NCI-H1694 (cell line): ENCODE data around the gene EXOC6B.

Source experiments
- DNase-seq: peaks from one replicate; lab custom pipeline; 2025; lab: John Stamatoyannopoulos, UW

Gene EXOC6B

DNA sequence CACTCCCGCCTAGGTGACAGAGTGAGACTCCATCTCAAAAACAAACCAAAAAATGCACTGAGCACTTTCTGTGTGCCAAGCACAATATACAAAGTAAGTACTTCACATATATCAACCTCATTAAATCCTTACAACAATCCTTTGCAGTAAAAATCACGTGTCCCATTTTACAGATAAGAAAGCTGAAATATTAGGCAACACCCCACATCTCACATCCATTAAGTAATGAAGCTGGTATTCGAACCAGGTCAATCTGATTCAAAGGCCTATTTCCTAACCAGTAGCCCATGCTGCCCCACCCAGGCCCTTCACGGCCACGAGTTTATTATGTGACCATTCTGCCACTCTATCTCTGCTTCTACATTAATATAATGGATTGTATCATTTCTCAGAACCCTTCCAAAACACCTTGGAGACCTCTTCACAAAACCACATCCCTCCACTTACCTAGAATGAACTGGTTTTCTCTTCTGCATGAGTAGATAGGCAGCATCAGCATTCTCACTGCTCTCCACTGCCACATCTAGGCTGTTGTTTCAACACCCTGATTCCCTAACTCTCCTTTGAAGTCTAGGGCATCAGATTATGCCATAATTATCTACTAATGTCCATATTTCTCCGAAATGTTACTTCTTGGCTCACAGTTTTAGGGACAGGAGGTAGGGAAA, 3.1 kb upstream of the EXOC6B start:
- no peak for DNase-seq

DNA sequence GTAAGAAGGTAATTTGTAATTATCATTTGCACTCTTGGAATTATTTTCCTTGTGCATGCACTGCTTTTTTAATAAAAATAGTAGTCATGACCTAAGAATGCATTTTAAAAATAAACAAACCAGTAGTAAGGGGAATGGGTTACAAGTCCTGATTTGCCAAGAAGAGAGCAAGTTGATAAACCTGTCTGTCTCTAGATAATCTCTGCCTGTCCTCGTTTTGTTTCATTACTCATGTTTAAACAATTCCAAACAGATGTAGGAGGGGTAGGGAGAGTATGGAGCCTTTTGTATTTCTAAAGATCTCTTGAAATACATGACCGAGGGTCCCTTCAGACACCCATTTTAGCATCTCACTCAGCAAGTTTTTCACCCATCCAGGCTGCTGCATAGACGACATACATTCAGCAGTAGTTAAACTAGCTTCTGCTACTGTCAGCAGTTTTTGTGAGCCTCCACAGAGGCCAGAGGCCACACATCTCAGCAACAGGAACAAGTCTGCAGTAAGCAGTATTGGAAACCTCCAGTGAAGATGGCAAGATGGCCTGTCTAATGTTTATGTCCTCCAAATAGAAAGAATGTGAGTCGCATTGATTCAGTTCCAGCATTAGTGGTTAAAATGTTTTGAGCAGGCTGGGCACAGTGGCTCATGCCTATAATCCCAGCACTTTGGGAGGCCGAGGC, 2.3 kb upstream of the EXOC6B start:
- DNase-seq = no peak

DNA sequence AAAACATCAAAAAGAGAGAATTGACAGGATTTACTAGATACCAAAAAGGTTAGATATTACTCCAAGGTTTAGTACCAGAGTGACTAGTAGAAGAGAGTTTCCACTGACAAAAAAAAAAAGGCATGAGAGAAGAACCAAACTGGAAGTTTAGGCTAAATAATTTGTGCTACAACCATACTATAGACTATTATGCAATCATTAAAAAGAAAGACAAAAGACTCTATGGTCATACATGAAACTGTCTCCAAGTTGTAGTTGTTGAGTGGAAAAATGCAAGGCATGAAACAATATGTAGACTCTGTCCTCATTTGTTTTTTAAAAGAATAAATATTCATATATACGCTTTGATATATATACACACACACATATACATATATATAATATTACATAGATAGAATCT, 1.7 kb upstream of the EXOC6B start:
- DNase-seq = no peak

DNA sequence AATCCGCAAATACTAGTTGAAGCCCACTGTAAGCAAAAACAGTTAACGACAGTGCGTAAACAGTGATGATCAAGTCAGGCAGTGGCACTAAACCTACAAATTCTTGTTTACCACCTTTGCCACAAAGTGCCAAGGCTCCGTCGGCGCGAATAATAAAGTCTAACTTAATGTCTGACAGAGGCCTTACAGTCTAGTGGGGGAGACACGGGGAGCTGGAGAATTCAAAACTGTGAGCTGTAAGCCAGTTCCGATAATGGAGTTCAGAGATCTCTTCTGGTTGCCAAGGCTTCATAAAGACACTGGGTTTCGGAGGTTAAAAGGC, 284 bp upstream of the EXOC6B start:
- no peak for DNase-seq

DNA sequence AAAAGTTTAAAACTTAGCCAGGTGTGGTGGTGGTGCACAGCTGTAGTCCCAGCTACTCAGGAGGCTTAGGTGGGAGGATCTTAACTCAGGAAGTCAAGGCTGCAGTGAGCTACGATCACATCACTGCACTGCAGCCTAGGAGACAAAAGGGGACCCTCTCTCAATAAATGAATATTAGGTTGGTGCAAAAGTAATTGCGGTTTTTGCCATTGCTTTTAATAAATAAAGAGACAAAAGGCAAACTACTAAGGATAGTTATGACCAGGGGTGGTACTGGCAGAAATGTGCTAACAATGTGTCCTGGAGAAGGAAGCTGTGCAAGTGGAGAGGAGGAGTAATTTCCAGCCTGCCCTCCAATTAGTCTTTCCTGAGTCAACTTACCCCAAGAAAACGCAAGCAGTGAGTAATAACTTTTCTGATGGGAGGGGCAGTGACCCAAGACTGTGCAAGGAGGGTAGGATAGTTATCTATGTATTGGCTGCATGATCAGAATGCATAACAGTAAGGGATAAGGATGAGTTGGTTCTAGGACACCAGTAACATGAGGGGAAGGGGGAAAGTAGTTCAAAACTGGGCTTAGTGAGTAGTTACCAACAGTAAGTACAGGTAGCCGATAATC, 1.5 kb downstream of the EXOC6B start:
- DNase-seq = no peak

DNA sequence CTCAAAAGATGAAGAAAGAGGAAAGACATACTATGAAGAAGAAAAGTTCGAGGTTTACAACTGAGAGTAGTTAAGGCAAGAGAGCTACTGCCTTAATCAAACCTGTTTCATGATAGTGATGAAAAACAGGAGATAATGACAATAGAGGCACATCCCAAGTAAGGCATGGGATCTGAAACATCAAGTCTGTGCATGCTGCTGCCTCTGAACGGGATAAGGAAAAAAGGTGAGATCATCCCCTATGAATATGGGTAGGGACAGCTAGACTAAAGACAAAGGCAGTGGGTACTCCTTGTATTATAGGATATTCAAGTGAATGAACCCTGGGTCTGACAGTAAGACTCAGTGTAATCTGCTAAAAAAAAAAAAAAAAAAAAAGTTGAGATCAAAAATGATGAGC, 3.0 kb downstream of the EXOC6B start:
- no peak for DNase-seq

DNA sequence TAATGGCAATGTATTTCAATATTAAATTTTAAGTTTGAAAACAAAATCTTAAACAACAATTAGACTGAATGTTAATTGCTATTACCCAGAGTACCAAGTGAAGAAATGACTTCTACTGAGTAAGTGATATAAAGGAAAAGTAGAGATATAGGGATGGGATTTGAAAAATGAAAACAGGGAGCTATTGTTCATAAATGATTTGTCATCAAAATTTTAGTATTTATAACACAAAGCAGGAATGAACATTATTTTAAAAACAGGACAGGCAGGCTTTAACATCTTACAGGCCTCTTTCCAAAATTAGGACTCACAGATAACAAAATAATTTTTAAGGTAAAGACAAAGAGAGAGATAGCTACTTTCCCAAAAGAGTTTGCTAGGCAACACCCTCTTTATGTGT, 3.9 kb downstream of the EXOC6B start:
- DNase-seq = no peak

DNA sequence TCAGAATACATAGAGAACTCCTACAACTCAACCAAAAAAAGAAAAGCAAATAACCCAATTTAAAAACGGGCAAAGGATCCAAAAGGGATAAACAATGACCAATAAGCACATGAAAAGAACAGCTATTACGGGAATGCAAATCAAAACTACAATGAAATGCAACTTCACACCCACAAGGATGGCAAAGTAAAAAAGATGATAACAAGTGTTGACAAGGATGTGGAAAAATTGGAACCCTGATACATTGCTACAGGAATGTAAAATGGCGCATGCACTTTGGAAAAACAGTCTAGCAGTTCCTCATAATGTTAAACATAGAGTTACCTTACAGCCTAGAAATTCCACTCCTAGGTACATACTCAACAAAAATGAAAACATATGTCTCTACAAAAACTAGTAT, 4.7 kb downstream of the EXOC6B start:
- no peak for DNase-seq

DNA sequence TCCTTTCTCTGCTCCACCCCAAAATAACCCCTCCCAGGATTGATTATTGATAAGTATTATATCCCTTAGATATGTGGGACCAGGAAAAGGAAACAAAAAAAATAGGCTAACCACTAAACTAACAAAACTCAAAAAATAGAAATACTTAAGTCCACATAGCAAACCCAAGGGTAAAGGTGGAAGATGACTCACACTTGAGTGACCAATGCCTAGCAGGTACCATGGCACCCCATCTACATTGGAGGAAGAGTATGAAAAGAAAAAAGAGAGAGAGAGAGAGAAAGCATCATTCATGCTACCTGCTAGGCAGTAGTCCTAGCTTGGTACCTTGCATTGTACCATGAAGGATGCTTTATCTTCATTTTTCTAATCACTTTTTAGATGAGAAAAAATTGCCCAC, 6.3 kb downstream of the EXOC6B start:
- no peak for DNase-seq

DNA sequence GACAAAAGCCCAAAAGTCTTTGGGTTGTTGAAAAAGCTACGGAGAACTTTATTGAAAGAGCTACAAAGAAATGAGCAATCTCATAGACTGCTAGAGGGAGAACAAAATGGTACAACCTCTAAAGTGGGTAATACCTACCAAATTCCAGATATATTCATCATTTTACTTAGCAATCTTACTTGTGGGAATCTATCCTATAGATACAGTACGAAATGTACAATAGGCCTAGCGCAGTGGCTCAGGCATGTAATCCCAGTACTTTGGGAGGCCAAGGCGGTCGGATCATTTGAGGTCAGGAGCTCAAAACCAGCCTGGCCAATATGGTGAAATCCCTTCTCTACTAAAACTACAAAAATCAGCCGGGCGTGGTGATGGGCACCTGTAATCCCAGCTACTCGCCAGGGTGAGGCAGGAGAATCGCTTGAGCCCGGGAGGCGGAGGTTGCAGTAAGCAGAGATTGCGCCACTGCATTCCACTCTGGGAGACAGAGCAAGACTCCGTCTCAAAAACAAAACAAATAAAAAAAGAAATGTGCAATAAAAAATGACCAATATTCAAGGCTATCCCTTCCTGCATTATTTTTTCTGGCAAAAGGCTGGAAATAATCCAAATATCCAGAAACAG, 10.1 kb downstream of the EXOC6B start:
- DNase-seq = no peak

DNA sequence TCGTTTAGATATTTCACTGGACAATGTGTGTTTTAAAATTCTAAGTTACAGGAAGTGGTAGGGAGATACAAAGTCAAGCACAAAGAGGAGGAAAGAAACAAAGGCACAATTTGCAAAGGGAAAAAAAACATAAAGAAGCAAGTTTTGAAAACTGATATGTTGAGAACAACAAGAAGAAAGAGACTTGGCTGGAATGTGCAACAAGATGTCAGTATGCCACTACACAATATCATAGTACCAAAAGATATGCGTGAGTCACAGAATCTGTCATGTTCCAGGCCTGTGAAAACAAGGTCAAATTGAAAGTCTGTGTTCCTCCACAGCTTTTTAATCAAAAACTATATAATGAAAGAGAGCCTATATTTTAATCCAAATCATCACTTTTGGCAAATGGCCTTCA, 12.0 kb downstream of the EXOC6B start:
- DNase-seq = no peak

DNA sequence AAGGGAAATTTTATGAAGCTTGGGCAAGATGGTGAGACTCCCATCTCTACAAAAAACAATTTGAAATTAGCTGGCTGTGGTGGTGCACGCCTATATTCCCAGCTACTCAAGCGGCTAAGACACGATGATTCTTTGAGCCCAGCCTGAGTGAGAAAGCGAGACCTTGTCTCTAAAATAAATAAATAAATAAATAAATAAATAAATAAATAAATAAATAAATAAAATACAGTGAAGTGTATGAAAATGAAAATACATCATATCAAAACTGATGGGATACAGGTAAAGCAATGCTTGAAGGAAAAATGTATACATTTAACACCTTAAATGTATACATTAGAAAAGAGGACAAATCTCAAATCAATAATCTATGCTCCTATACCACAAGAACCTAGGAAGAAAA, 15.7 kb downstream of the EXOC6B start:
- DNase-seq = no peak

DNA sequence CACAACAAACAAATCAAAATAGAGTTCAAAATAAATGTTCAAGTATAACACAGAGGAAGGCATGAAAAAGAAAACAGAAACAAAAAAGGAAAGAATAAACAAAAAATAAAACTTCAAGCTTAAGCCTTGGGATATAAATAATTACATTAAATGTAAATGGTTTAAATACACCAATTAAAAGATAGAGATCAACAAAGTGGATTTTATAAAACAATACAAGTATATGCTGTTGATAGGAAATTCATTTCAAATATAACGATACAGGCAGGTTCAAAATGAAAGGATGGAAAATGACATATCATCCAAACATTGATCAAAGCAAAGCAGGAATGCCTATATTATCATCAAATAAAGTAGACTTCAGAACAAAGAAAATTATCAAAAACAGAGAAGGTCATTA, 16.7 kb downstream of the EXOC6B start:
- DNase-seq = no peak

DNA sequence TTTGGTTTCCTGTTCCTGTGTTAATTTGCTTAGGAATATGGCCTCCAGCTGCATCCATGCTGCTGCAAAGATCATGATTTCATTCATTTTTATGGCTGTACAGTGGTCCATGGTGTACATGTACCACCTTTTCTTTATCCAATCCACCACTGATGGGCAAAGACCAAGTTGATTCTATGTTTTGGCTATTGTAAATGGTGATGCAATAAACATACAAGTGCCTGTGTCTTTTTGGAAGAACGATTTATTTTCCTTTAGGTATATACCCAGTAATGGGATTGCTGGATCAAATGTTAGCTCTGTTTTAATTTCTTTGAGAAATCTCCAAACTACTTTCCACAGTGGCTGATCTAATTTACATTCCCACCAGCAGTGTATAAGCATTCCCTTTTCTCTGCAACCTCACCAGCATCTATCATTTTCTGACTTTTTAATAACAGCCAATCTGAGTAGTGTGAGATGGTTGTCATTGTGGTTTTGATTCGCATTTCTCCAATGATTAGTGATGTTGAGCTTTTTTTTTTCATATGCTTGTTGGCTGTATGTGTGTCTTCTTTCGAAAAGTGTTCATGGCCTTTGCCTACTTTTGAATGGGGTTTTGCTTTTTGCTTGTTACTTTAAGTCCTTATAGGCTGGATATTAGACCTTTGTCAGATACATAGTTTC, 19.4 kb downstream of the EXOC6B start:
- DNase-seq = no peak

DNA sequence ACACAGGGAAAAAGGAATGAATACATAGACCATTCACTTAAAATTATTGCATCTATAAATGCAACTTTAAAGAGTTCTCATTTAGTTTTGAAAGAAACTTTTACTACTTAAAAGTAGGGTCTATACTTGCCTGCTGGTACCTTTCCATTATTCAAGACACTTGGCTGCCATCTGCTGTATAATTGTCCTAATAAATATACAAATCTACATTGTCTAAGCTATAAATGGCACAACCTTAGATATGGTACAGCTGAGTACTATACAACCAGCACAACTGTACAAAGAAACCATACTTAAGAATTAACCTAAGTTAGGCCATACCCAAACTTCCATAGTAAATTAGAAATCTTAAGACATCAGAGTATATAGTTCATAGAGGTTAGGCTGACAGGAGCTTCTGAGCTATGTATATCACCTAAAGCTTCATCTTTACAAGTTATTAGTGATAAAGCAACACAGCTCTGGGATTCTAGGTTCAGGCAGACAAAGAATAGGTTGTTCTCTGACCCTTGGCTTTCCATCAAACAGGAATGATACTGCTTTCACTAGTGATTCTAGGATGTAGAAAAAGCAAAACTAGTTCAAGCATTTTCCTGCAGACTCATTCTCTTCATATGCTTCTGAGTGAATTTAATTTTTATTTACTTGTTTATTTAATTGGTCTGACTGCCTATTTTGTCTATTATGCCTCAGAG, 22.1 kb downstream of the EXOC6B start:
- DNase-seq = no peak

DNA sequence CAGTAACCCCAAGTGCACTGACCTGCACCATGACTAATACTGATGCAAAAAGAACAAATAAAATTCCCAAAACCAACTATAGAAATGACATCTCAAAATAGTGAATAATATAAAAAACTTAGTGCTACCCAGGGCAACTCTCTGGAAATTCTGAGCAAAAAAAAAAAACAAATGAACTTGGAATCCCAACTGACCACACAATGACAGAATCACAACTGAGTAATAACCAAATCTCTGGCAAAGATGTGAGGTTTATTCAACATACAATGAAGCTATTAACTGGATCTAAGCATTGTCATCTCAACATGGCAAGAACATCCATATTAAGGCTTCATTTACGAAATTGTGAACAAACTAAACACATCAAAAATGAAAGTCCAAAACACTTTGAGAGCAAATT, 22.7 kb downstream of the EXOC6B start:
- DNase-seq = no peak

DNA sequence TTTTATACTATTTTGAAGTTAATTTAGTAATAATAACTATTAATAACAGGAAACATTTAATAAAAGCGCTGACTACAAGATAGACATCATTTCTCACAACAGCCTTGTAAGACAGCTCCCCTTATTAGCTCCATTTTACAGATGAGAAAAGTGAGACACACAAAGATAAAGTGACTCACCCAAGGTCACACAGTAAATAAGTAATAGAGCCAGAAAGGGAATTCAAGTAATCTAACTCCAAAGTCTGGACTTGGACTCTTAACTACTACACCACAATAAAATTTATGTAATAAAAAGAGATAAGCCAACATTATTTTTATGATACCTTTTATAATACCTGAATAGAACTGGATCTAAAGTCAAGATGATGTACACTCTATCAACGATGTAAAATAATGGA, 25.3 kb downstream of the EXOC6B start:
- DNase-seq = no peak

DNA sequence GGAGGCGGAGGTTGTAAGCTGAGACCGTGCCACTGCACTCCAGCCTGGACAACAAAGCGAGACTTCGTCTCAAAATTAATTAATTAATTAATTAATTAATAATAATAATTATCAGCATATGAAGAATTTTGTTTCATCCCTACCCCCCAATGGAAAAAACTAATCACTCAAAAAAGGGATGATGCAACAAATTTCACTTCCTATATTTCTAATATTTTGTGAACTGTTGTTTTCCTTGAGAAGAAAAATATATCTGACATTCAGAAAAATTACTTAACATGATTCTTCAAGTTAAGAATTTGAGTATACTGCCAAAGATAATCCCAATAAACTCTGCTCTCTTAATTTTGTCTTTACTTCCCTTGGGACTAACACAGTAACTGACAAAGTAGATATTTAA, 28.1 kb downstream of the EXOC6B start:
- no peak for DNase-seq

DNA sequence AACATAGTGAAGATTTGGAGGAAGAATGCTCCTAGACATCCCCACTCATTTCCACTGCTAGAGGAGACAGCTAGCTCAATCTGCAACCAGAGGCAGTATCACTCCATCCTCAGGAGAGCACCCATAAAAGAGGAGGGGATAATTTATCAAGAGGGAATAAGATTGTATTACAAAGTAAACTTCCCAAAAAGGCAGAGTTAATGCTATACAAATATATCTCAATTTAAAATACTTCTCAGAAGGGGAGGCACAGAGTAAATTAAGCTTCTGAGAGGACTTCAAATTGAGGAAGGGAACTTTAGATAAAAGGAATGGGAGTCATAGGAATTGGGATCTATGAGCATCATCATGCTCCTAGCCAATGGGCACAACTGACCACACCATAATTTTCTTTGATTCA, 29.1 kb downstream of the EXOC6B start:
- DNase-seq = no peak

DNA sequence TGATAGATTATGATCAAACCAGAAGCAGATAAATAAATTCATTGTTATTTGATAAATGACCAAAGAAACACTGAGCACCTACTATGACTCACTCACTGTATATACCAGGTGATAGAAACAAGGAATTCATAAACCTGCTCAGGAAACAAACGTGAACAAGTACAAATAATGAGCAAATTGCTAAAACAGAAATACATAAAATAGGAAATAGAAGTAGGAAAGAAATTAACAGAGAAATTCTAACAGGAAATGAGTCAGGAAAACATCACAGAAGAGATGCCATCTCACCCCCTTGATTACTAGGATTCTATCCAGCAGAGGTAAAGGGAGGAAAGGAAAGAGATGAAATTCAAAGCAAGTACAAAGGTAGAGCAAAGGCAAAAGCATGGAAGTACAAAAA, 31.3 kb downstream of the EXOC6B start:
- no peak for DNase-seq

DNA sequence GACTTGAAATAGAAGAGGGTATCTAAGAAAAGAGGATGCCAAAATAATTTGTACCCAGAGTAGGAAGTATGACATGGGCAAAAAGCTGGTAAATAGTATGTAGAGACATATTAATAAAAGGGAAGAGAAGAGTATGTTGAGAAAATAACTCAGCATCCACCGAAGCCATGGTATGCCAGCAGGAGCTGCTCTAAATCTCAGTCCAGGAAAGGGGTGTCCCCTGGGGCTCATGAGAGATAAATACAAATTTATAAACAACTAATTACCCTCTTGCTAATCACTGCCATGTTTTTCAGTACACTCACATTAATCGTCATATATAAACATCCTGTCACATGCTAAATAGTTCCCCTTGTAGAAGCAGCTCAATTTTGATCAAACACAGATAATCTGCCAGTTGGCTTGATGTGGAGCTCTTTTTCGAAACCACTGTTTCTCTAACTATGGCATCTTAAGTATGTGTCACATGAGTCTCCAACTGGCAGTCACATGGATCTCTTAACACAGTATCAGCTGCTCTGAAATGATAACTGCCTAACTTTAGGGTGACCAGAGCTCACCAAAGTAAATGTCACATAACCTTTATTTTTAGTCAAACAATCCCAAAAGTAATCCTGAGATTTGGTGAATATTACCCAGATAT, 31.9 kb downstream of the EXOC6B start:
- DNase-seq = no peak

DNA sequence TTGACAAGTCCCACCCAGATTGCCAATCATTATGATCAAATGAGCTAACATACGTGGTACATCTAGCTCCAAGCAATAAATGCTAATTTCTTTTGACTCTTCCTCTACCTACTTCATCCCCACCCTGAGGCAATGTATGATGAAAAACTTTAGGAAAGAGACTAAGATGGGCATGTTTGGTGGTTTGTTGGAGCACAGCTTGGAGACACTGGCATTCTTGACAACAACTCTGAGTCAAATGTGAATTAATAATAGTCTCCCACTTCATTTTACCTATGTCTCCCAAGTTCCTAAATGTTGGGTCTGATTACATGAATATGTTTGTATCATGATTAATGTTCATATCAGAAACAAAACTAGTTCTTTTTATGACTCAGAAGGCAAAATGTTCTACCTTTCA, 36.6 kb downstream of the EXOC6B start:
- no peak for DNase-seq
